ENCODE measurements around the gene MORC4.
"Not testable (repeated sequence)": the region's sequence is repeated elsewhere in the genome, so short reads cannot be mapped to it uniquely, and the experiment has no call there.

MORC4 gene

DNA sequence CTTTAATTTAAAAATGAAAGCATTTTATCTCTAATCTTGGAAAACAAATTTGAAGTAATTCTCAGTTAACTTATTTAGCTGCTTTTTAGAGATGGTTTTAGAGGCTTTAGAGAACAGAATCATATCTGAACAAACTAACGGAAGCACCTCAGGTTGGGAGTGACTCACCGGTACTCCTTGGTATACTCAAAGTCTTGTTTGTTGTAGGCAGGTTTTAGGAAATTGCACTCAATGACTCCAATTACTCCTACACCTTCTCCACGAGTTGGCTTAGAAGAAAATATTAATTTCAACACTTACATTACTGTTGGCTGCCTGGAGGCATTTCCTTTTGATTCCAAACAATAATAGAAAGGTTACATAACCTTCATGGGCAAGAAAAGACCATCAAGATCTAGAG, 23.6 kb downstream of the MORC4 start:
- H3K9me3 ChIP-seq (ENCODE audit: control insufficient read depth in 1 of 2, low read length in 2 of 2), result no peaks in the 10 kb centered on the region
- H3K27me3 ChIP-seq (ENCODE audit: low read depth, low read length), result no peaks in the 10 kb centered on the region
- H3K4me3 ChIP-seq (ENCODE audit: low read depth in 1 of 2, low read length in 2 of 2), result no peak overlapping the region
- H3K27ac ChIP-seq (ENCODE audit: low read length), result no peak overlapping the region
- H3K4me1 ChIP-seq (ENCODE audit: control insufficient read depth in 1 of 2, insufficient read depth in 2 of 2, low read length in 2 of 2), result no peaks in the 10 kb centered on the region
- H3K36me3 ChIP-seq (ENCODE audit: control insufficient read depth in 1 of 2, insufficient read depth in 2 of 2, low read length in 2 of 2), result peaks cover 4 to 12% of the 10 kb centered on the region in 2 donors

DNA sequence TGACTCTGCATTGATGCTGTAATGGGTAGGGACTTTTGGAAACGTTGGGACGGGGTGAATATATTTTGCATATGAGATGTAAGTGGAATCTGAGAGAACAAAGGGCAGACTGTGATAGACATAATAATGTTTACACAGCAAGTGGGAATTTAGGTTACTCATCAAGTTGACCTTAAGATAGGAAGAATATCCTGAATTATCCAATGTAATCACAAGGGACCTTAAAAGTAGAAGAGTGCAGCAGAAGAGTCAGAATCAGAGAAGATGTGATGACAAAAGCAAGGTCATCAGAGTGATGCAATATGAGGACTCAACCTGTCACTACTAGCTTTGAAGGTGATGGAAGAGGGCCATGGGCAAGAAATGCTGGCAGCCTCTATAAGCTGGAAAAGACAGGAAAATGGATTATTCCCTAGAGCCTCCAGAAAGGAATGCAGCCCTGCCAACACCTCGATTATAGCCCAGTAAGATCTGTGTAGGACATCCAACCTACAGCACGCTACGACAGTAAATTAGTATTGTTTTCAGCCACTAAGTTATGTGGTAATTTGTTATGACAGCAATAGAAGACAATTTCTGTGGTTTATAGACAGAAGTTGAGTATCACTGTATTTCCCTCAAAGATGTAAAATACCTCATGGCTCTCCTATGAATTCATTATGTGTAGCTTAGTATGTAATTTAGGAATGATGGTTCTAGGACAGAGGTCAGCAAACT, 26.4 kb downstream of the MORC4 start:
- Histone ChIP-seq H3K4me3 (ENCODE audit: low read depth in 1 of 2, low read length in 2 of 2) (no peak overlapping the region), H3K27me3 (ENCODE audit: low read depth, low read length) (no peaks in the 10 kb centered on the region), H3K9me3 (ENCODE audit: control insufficient read depth in 1 of 2, low read length in 2 of 2) (no peaks in the 10 kb centered on the region), H3K36me3 (ENCODE audit: control insufficient read depth in 1 of 2, insufficient read depth in 2 of 2, low read length in 2 of 2) (peaks cover 3 to 4% of the 10 kb centered on the region in 2 donors), H3K27ac (ENCODE audit: low read length) (no peak overlapping the region), H3K4me1 (ENCODE audit: control insufficient read depth in 1 of 2, insufficient read depth in 2 of 2, low read length in 2 of 2) (no peaks in the 10 kb centered on the region)

DNA sequence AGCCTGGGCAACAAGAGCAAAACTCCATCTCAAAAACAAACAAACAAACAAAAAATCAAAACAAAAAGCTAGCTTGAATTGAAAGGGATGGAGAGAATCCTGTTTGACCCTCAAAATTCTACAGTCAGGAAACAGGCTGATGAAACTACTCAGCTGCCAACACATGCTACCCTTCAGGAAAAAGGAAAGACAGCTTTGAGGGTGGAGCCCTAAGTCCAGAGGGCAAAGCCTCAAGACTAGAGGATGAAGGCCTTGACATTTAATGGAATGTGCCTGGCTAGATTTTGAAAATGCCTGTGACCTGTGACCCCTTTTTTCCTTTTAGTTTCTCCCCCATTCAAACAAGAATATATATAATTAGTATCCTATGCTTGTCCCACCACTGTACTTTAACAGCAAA, 27.1 kb downstream of the MORC4 start:
- no peaks in the 10 kb centered on the region for H3K4me1 ChIP-seq (ENCODE audit: control insufficient read depth in 1 of 2, insufficient read depth in 2 of 2, low read length in 2 of 2)
- no peak overlapping the region for H3K27ac ChIP-seq (ENCODE audit: low read length)
- no peaks in the 10 kb centered on the region for H3K27me3 ChIP-seq (ENCODE audit: low read depth, low read length)
- peaks cover 3% of the 10 kb centered on the region in 2 donors for H3K36me3 ChIP-seq (ENCODE audit: control insufficient read depth in 1 of 2, insufficient read depth in 2 of 2, low read length in 2 of 2)
- no peak overlapping the region for H3K4me3 ChIP-seq (ENCODE audit: low read depth in 1 of 2, low read length in 2 of 2)
- H3K9me3 ChIP-seq (ENCODE audit: control insufficient read depth in 1 of 2, low read length in 2 of 2), result no peaks in the 10 kb centered on the region

DNA sequence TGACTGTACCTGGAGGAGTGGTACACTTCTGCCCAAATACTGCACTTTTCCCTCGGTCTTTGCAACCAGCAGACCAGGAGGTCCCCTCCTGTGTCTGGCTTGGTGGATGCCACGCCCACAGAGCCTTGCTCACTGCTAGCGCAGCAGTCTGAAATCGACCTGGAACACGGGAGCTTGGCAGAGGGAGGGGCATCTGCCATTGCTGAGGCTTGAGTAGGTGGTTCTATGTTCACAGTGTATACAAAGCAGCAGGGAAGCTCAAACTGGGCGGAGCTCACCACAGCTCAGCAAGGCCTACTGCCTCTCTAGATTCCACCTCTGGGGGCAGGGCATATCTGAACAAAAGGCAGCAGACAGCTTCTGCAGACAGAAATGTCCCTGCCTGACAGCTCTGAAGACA, 33.5 kb downstream of the MORC4 start:
- not testable (repeated sequence) for H3K4me3 ChIP-seq (ENCODE audit: low read depth in 1 of 2, low read length in 2 of 2); H3K4me1 ChIP-seq (ENCODE audit: control insufficient read depth in 1 of 2, insufficient read depth in 2 of 2, low read length in 2 of 2); H3K9me3 ChIP-seq (ENCODE audit: control insufficient read depth in 1 of 2, low read length in 2 of 2); H3K27ac ChIP-seq (ENCODE audit: low read length); H3K36me3 ChIP-seq (ENCODE audit: control insufficient read depth in 1 of 2, insufficient read depth in 2 of 2, low read length in 2 of 2); H3K27me3 ChIP-seq (ENCODE audit: low read depth, low read length)

DNA sequence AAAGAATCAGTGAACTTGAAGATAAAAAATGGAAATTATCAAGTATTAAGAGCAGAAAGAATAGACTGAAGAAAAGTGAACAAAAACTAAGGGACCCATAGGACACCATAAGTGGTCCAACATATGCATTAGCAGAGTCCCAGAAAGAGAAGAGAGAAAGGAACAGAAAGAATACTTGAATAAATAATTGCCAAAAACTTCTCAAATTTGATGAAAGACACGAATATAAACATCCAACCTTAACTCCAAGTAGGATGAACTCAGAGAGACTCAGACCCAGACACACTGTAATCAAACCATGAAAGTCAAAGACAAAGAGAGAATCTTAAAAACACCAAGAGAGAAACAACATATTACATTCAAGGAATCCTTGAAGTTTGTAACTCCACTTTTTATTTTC, 35.7 kb downstream of the MORC4 start:
- Histone ChIP-seq H3K27ac (ENCODE audit: low read length) (no peak overlapping the region), H3K4me3 (ENCODE audit: low read depth in 1 of 2, low read length in 2 of 2) (no peak overlapping the region)

DNA sequence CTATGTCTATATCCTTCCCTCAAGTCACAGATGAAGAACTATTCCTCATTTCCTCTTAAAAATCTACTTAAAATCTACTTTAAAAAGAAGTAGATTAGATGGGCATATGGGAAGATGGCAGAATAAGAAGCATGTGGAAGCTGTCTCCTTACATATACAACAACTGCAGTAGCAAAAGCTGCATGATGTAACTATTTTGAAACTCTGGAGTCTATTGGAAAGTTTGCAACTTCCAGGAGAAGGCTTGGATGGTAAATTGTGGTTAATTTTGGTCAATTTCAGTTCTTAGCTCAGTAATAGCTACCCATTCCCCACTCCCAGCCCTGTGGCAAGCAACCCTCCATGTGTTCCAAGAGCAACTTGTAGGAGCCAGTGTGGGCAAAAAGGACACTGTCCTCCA, 36.9 kb downstream of the MORC4 start:
- no peaks in the 10 kb centered on the region for H3K27me3 ChIP-seq (ENCODE audit: low read depth, low read length)
- H3K4me1 ChIP-seq (ENCODE audit: control insufficient read depth in 1 of 2, insufficient read depth in 2 of 2, low read length in 2 of 2), result no peaks in the 10 kb centered on the region
- H3K4me3 ChIP-seq (ENCODE audit: low read depth in 1 of 2, low read length in 2 of 2), result no peak overlapping the region
- H3K9me3 ChIP-seq (ENCODE audit: control insufficient read depth in 1 of 2, low read length in 2 of 2), result no peaks in the 10 kb centered on the region
- H3K36me3 ChIP-seq (ENCODE audit: control insufficient read depth in 1 of 2, insufficient read depth in 2 of 2, low read length in 2 of 2), result peaks cover 4 to 15% of the 10 kb centered on the region in 2 donors
- no peak overlapping the region for H3K27ac ChIP-seq (ENCODE audit: low read length)

More for the DNA sequence above, 35.7 kb downstream of the MORC4 start:
- H3K9me3 ChIP-seq (ENCODE audit: control insufficient read depth in 1 of 2, low read length in 2 of 2), result no peaks in the 10 kb centered on the region
- H3K36me3 ChIP-seq (ENCODE audit: control insufficient read depth in 1 of 2, insufficient read depth in 2 of 2, low read length in 2 of 2), result peaks cover 4 to 15% of the 10 kb centered on the region in 2 donors
- no peaks in the 10 kb centered on the region for H3K4me1 ChIP-seq (ENCODE audit: control insufficient read depth in 1 of 2, insufficient read depth in 2 of 2, low read length in 2 of 2)
- no peaks in the 10 kb centered on the region for H3K27me3 ChIP-seq (ENCODE audit: low read depth, low read length)

DNA sequence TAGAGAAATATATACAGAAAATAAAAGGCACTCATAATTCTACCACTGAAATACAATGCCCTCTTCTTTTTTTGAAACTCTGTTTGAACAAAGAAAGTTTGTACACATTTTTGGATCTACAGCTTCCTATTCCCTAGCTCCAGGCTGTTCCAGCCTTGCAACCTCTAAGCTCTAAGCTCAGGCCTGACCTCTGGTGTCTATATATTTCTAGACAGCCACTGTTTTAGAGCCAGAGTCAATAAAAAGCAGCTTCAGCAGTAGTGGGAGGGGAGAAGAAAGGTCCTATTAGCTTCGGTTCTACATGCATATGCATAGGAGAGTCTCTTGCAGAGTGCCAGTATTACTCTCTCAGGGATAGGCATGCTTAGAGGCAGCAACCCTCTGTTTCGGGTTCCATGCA, 40.1 kb downstream of the MORC4 start:
- Histone ChIP-seq H3K4me3 (ENCODE audit: low read depth in 1 of 2, low read length in 2 of 2) (no peak overlapping the region), H3K4me1 (ENCODE audit: control insufficient read depth in 1 of 2, insufficient read depth in 2 of 2, low read length in 2 of 2) (no peaks in the 10 kb centered on the region), H3K27ac (ENCODE audit: low read length) (no peak overlapping the region), H3K36me3 (ENCODE audit: control insufficient read depth in 1 of 2, insufficient read depth in 2 of 2, low read length in 2 of 2) (peaks cover 10 to 26% of the 10 kb centered on the region in 2 donors), H3K9me3 (ENCODE audit: control insufficient read depth in 1 of 2, low read length in 2 of 2) (no peaks in the 10 kb centered on the region), H3K27me3 (ENCODE audit: low read depth, low read length) (no peaks in the 10 kb centered on the region)

DNA sequence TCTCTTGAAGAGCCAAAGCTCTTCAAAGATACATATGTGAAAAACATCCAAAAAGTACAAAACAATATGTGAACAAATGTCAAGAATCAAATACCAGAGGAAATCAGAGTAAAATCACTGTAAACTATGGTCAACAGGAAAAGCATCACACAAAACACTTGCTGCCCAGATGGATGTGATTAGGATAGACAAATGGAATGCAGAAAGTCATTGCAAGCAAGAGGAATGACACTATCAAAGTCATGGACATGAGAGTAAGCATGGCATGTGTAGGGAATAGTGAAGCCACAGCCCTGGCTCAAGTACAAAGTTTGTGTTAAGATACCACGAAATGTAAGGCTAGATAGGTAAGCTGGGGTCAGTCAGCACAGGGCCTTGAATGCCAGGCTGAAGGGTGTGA, 42.2 kb downstream of the MORC4 start:
- H3K27me3 ChIP-seq (ENCODE audit: low read depth, low read length), result no peaks in the 10 kb centered on the region
- H3K4me3 ChIP-seq (ENCODE audit: low read depth in 1 of 2, low read length in 2 of 2), result no peak overlapping the region
- H3K27ac ChIP-seq (ENCODE audit: low read length), result no peak overlapping the region
- no peaks in the 10 kb centered on the region for H3K9me3 ChIP-seq (ENCODE audit: control insufficient read depth in 1 of 2, low read length in 2 of 2)
- H3K36me3 ChIP-seq (ENCODE audit: control insufficient read depth in 1 of 2, insufficient read depth in 2 of 2, low read length in 2 of 2), result peaks cover 10 to 26% of the 10 kb centered on the region in 2 donors
- no peaks in the 10 kb centered on the region for H3K4me1 ChIP-seq (ENCODE audit: control insufficient read depth in 1 of 2, insufficient read depth in 2 of 2, low read length in 2 of 2)

DNA sequence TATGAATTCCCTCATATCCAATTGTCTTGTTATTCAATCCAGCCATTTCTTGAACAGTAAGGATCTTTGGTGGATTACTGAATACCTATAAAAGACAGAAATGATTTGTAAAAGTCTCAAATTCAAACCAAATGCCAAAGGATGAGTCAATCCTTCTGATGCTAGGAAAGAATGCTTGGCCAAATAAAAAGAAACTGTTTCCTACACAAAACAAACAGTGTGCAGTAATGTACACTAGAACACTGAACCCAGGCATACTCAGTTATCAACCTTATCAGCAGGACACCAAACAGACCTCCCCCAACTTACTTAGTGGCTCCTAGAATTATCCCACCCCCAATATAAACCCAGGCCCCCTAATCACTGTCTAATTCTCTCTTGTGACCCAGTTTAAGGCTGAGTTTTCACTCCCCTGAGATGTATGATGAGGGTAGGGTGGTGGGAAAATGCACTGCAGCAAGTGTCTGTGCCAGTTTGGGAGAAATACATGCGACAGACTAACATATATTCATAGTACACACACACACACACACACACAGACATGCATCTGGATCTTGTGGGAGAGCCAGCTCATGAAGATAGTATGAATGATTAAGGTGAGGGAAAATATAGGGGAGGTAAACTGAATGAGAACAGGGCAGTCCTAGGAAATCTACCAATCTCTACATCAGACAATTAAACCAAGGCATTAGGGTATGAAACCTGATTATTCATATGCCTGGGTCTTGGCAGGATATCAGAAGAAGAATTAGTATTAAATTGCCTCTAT, 44.8 kb downstream of the MORC4 start:
- Histone ChIP-seq H3K27me3 (ENCODE audit: low read depth, low read length) (no peaks in the 10 kb centered on the region), H3K27ac (ENCODE audit: low read length) (no peak overlapping the region)

DNA sequence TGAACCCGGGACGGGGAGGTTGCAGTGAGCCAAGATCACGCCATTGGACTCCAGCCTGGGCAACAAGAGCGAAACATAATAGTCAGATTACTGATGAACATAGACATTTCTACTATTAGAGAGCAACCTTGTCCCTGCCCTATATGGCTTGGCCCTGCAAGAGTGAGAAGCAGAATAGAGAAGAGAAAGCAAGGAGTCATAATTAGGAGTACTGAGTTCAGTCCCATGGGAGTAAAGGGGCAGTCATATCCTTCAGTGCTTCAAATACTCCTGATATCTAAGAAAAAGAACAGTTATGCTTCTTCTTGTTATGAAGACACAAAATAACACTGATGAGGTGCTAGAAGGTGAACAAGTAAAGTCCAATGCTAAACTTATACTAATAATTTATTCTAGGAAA, 46.0 kb downstream of the MORC4 start:
- no peak overlapping the region for H3K27ac ChIP-seq (ENCODE audit: low read length)
- H3K27me3 ChIP-seq (ENCODE audit: low read depth, low read length), result no peaks in the 10 kb centered on the region
- H3K36me3 ChIP-seq (ENCODE audit: control insufficient read depth in 1 of 2, insufficient read depth in 2 of 2, low read length in 2 of 2), result peaks cover 14% of the 10 kb centered on the region in 2 donors
- no peak overlapping the region for H3K4me3 ChIP-seq (ENCODE audit: low read depth in 1 of 2, low read length in 2 of 2)
- no peaks in the 10 kb centered on the region for H3K4me1 ChIP-seq (ENCODE audit: control insufficient read depth in 1 of 2, insufficient read depth in 2 of 2, low read length in 2 of 2)
- no peaks in the 10 kb centered on the region for H3K9me3 ChIP-seq (ENCODE audit: control insufficient read depth in 1 of 2, low read length in 2 of 2)

More for the DNA sequence above, 44.8 kb downstream of the MORC4 start:
- H3K36me3 ChIP-seq (ENCODE audit: control insufficient read depth in 1 of 2, insufficient read depth in 2 of 2, low read length in 2 of 2), result peaks cover 10 to 17% of the 10 kb centered on the region in 2 donors
- no peaks in the 10 kb centered on the region for H3K4me1 ChIP-seq (ENCODE audit: control insufficient read depth in 1 of 2, insufficient read depth in 2 of 2, low read length in 2 of 2)
- H3K4me3 ChIP-seq (ENCODE audit: low read depth in 1 of 2, low read length in 2 of 2), result no peak overlapping the region
- no peaks in the 10 kb centered on the region for H3K9me3 ChIP-seq (ENCODE audit: control insufficient read depth in 1 of 2, low read length in 2 of 2)

DNA sequence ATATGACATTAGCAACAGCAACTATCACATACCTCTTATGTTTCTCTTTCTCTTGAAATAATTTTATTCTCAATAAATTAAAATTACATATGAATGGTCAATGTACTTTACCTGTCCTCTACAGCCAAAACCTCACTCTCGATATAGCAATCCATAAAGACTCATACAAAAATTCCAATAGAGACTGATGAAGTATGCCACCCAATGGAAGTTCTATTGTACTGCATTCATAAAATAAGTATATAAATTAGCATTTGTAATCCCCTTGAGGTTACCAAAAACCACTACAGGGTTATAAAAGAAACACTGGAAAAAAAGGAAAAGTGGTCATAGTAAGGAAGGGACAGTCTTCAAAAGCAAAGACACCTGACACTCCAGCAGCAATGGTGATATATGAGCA, 47.0 kb downstream of the MORC4 start:
- Histone ChIP-seq H3K4me3 (ENCODE audit: low read depth in 1 of 2, low read length in 2 of 2) (no peak overlapping the region), H3K27ac (ENCODE audit: low read length) (no peak overlapping the region), H3K27me3 (ENCODE audit: low read depth, low read length) (no peaks in the 10 kb centered on the region)

More for the DNA sequence above, 47.0 kb downstream of the MORC4 start:
- no peaks in the 10 kb centered on the region for H3K4me1 ChIP-seq (ENCODE audit: control insufficient read depth in 1 of 2, insufficient read depth in 2 of 2, low read length in 2 of 2)
- H3K9me3 ChIP-seq (ENCODE audit: control insufficient read depth in 1 of 2, low read length in 2 of 2), result no peaks in the 10 kb centered on the region
- H3K36me3 ChIP-seq (ENCODE audit: control insufficient read depth in 1 of 2, insufficient read depth in 2 of 2, low read length in 2 of 2), result peaks cover 14% of the 10 kb centered on the region in 2 donors

All from muscle layer of duodenum (tissue), 2 donors.